Type B pancreatic cell (in vitro differentiated cells): ENCODE data around the gene TENM4. TPM values are rescaled to one million over a fixed set of nuclear protein-coding genes. Genes with fewer than 3 reads are reported as not detected.

ENCODE experiments used
- DNase-seq: peaks from one replicate; pipeline ENCODE4 v3.0.0; 2021; ENCODE audit warnings: mixed read lengths; ENCODE audit not compliant: unreplicated experiment; ENCODE audit errors: extremely low spot score
- H3K27ac Mint-ChIP-seq: 2 replicates; pipeline ENCODE4 v1.8.0; 2021; ENCODE audit warnings: mild to moderate bottlenecking, mixed read lengths
- H3K27me3 Mint-ChIP-seq: 2 replicates; pipeline ENCODE4 v1.8.0; 2021; ENCODE audit warnings: mixed read lengths
- H3K36me3 Mint-ChIP-seq: 2 replicates; pipeline ENCODE4 v1.8.0; 2021; ENCODE audit warnings: mixed read lengths
- H3K4me1 Mint-ChIP-seq: one replicate; pipeline ENCODE4 v1.8.0; 2021; ENCODE audit warnings: mixed read lengths; ENCODE audit not compliant: unreplicated experiment
- H3K4me3 Mint-ChIP-seq: 2 replicates; pipeline ENCODE4 v1.8.0; 2021; ENCODE audit warnings: mild to moderate bottlenecking, mixed read lengths
- H3K9me3 Mint-ChIP-seq: 2 replicates; pipeline ENCODE4 v1.8.0; 2021; ENCODE audit warnings: mixed read lengths
- CTCF ChIP-seq: fragments of 200-600 bp; sonication (generic); conservative IDR thresholded peaks from 2 replicates; pipeline ENCODE4 v1.5.0; 2021; ENCODE audit warnings: antibody characterized with exemption, mild to moderate bottlenecking
- total RNA-seq: library from RNA; stranded (reverse); gene quantifications from 2 replicates; pipeline ENCODE4 v1.2.1, GENCODE V29; 2021; ENCODE audit warnings: low replicate concordance

The TENM4 gene
- total RNA-seq, 1 donor from 2014 or later: 156 TPM

GRCh38 chr11:79418241-79418640, 22.6 kb downstream of the TENM4 start:
- H3K4me3 Mint-ChIP-seq: no peak overlapping the region
- no peak overlapping the region for H3K27ac Mint-ChIP-seq
- H3K9me3 Mint-ChIP-seq: peaks cover 6% of the 10 kb centered on the region
- H3K36me3 Mint-ChIP-seq: peaks cover 29% of the 10 kb centered on the region
- no peaks in the 10 kb centered on the region for H3K27me3 Mint-ChIP-seq
- DNase-seq: no peak
- peaks cover 37% of the 10 kb centered on the region for H3K4me1 Mint-ChIP-seq
- no peak for TF ChIP-seq CTCF

GRCh38 chr11:79417069-79417920, 23.5 kb downstream of the TENM4 start:
- no peaks in the 10 kb centered on the region for H3K27me3 Mint-ChIP-seq
- peaks cover 30% of the 10 kb centered on the region for H3K4me1 Mint-ChIP-seq
- no peak for TF ChIP-seq CTCF
- no peak overlapping the region for H3K4me3 Mint-ChIP-seq
- H3K9me3 Mint-ChIP-seq: peaks cover 6% of the 10 kb centered on the region
- peaks cover 29% of the 10 kb centered on the region for H3K36me3 Mint-ChIP-seq
- DNase-seq: no peak
- H3K27ac Mint-ChIP-seq: no peak overlapping the region

GRCh38 chr11:79415912-79416311, 24.9 kb downstream of the TENM4 start:
- Mint-ChIP-seq H3K27me3 (no peaks in the 10 kb centered on the region), H3K4me1 (peaks cover 22% of the 10 kb centered on the region), H3K4me3 (no peak overlapping the region), H3K36me3 (peaks cover 29% of the 10 kb centered on the region), H3K9me3 (peaks cover 6% of the 10 kb centered on the region), H3K27ac (no peak overlapping the region)
- TF ChIP-seq CTCF: no peak
- no peak for DNase-seq

- Mint-ChIP-seq H3K9me3 (peaks cover 6% of the 10 kb centered on the region), H3K4me3 (no peak overlapping the region), H3K27ac (no peak overlapping the region), H3K36me3 (peaks cover 29% of the 10 kb centered on the region), H3K4me1 (peaks cover 22% of the 10 kb centered on the region), H3K27me3 (no peaks in the 10 kb centered on the region)
- no peak for DNase-seq
- no peak for TF ChIP-seq CTCF
These were observed 25.4 kb downstream of the TENM4 start for GRCh38 chr11:79415411-79415810.

DNA sequence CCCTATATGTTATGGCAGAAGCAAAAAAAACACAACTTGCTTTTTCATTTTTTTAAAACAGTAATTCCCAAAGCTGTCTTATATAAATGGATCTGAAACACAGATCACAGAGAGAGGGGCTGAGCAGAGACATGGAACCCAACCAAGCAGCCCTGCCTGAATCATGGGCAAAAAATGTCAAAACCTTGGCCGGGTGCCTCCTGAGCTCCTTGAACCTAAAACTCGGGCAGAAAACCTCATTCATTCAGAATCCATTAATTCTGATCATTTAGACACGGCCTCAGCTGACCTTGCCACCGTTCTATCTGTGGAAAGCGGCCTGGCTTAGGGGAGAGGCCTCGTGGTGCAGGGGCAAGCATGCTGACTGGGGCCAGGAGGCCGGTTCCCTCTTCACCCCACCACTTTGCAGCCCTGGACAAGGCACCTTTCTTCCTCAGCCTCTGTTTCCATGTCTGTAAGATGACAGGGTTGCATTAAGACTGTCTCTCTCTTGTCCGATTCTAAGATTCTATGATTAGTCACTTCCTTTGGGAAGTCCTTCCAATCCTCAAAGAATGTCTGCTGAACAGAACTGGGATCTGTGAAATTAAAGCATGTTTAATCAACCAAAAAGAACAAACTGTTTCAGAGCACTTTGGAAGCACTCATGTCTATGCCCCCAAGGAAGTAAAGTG, 26.0 kb downstream of the TENM4 start:
- H3K27ac Mint-ChIP-seq: no peak overlapping the region
- DNase-seq: no peak
- no peak overlapping the region for H3K4me3 Mint-ChIP-seq
- no peaks in the 10 kb centered on the region for H3K27me3 Mint-ChIP-seq
- no peak for TF ChIP-seq CTCF
- peaks cover 29% of the 10 kb centered on the region for H3K36me3 Mint-ChIP-seq
- peaks cover 22% of the 10 kb centered on the region for H3K4me1 Mint-ChIP-seq
- H3K9me3 Mint-ChIP-seq: peaks cover 6% of the 10 kb centered on the region
